ENCODE data around the gene AHNAK2.

Gene AHNAK2

DNA sequence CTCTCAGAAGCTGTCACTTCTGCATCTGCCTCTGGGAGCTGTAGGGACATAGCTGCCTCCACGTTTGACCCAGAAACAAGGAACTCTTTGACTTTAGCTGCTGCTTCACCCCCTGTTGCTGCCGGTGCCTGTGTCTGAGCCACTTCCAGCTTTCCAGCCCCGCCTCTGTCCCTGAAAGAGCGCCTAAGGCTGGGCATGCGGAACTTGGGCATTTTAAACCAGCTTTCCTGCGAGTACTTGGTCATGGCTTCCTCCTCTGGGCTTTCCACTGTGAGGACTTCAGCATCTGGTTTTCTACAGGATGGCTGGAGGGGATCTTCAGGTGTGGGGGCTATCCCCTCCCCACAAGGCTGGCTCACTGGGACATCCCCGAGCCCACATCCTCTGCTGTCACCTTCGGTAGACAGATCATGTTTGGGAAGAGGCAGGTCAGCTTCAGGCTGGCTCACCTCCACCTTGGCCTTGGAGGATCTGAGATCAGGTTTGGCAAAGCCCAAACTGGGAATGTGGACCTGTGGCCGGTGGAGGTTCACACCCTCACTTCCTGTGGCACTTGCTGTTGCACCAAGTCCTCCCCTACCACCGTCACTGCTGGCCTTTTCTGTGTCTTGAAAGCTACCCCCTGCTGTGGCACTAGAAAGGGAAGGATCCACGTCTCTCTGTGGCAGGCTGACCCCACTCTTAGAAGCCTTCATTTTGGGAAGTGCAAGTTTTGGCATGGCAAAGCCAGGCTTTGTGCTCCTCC is 38.3 kb downstream of the AHNAK2 start:
- no peak for DNase-seq (ENCODE audit: low read depth in 2 of 2)

DNA sequence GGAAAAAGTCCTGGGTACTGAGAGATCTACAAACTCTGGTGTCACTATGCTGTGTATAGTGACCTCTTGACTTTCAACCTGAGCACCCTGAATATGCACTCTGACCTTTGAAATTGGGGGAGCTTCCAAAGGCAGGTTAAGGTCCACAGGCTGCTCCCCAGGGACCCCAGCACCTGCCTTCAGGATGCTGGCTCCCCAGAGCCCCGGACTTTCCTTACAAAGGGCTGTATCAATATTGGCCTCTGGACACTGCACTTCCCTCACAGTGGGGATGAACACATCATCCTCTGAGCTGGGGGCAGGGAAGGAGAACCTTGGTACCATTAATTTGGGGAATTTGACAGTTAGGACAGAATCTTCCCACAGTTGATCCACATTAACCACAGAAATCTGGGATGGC is 39.2 kb downstream of the AHNAK2 start:
- DNase-seq (ENCODE audit: low read depth in 2 of 2), result no peak

DNA sequence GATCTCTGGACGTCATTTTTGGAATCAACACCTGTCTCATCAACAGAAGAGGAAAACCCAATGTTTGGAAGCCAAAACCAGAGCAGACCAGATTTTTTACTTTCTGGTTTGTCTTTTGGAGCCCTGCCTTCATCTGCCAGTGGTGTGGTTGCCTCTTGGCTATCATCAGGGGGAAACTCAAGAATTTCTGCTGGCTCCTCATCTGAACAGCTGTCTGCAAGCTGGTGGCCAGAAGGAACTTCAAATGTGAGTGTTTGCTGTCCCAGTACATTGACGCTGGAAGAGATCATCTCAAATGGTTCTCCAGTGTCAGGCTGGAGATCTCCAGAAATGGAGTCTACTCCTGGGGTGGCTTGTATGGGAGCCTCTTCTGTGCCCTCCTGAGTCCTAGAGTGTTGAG is 39.7 kb downstream of the AHNAK2 start:
- no peak for DNase-seq (ENCODE audit: low read depth in 2 of 2)

DNA sequence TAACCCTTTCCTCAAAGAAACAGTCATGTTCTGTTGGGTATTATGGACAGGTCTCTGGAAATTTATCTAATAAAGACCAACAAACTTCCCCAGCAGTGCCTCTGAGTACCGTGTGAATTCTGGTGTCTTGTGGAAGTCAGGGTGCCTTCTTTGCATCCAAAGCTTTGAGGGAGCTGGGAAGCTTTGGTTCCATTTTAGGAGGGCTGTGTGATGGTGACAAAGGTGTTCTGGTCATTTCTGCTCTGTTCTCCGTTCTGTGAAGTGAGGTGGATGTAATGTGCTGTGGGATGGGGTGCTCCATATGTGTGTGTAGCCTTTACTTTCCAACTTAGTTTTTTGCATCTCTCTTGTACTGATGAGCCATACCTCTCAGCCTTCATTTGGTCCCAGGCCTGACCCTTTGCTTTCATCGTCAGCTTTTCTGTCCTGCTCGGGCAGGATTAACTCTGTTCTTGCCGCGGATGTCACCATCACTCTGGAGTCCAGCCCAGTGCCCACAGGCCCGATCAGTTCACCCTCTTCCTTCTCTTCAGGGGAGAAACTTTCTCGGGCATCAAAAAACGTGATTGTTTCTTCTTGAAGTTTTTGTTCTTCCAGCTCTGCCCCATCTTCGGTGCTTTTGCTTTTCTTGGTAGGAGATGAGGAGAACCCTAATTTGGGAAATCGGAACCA is 40.3 kb downstream of the AHNAK2 start:
- DNase-seq (ENCODE audit: low read depth in 2 of 2), result no peak

DNA sequence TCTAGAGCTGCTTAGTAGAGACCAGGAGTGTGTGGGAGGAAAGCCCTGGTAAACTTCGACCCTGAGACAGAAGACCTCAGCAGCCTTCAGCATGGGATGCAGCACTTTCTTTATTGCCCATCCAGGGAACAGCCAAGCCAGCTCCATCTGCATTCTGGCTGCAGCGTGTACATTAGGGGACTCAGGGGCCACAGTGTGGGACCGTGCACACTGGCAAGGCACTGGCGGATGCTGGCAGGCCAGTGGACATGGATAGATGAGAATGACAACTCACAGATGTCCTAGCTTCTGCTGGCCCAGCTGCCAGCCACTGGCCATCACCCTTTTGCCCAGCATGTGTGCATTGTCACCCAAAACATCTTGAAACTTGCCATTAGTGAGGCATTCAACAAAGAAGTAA is 41.0 kb downstream of the AHNAK2 start:
- DNase-seq (ENCODE audit: low read depth in 2 of 2), result no peak

DNA sequence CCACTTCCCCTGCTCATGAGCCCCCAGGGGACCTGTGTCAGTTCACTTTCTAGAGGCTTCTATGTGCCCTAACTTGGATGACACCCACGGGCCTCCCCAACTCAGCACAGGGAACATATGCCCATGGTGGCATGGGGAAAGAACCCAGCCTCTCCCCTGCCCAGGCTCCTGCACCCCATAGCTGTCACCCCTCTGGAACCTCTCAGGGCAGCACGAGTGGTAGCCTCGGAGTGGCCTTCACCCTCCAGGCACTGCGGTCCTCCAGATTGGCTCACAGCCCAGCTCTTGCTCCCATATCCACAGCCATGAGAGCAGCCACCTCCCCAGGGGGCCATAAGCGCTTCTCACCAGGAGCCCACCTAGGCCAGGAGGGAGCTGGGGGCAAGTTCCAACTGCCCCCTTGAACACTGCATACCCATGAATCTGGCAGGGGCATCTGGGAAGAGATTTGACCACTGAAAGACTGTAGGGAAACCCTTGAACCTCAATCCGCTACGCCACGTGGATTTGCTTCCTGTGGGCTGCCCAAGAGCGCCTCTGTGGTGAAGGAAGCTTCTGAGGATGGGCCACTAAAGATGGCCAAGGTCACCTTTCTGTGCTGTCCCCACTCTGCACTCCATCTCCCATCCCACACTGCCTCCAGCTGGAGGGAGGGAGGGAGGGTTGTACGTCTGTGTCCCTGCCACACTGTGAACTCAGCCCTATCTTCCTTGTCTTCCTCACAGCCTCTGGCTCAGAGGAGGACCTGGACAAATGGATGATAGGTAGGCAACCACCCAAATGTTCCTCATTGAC is 41.6 kb downstream of the AHNAK2 start:
- no peak for DNase-seq (ENCODE audit: low read depth in 2 of 2)

DNA sequence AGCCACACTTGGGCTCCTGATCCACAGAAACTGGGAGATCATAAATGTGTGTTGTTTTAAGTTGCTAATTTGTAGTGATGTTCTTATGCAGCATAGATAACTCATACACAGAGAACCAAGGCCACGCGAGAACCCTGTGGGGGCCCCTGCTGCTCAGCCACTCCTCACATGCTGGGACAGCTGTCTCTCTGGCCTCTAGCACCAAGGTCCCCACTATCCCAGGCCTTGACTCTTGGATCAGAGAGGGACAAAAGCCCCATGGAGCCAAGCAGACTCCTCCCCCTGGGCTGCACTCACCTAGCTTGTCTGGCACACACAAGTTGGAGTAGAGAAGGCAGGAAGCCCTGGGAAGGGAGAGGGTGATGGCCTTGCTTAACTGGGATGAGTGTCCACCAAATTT is 42.2 kb downstream of the AHNAK2 start:
- DNase-seq (ENCODE audit: low read depth in 2 of 2), result no peak

DNA sequence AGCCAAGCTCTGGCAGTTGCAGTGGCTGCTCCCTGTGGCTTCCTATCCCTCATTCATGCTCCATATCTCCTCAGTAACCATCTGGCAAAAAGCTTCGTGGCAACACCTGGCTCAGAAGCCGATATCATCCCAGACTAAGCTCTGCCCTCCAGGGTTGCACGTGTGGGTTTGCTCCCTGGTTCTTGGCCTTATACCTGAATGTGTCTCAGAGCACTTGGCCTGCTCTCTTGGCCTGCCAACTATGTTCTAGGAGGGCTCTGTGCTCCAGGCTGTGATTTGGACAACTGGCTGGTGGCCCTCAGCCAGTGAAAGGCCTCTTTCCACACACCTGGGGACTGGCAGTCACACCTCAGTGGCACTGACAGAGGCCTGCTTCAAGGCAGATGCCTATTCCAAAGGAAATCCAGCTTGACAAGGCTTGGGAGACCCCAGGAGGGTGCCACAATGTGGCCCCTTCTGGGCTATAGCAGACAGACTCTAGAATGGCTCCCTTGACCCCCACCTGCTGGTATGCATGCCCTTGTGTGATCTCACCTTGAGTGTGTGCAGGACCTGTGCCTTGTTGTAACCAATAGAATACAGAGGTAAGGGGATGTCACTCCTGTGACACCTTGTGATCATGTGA is 43.0 kb downstream of the AHNAK2 start:
- no peak for DNase-seq (ENCODE audit: low read depth in 2 of 2)

DNA sequence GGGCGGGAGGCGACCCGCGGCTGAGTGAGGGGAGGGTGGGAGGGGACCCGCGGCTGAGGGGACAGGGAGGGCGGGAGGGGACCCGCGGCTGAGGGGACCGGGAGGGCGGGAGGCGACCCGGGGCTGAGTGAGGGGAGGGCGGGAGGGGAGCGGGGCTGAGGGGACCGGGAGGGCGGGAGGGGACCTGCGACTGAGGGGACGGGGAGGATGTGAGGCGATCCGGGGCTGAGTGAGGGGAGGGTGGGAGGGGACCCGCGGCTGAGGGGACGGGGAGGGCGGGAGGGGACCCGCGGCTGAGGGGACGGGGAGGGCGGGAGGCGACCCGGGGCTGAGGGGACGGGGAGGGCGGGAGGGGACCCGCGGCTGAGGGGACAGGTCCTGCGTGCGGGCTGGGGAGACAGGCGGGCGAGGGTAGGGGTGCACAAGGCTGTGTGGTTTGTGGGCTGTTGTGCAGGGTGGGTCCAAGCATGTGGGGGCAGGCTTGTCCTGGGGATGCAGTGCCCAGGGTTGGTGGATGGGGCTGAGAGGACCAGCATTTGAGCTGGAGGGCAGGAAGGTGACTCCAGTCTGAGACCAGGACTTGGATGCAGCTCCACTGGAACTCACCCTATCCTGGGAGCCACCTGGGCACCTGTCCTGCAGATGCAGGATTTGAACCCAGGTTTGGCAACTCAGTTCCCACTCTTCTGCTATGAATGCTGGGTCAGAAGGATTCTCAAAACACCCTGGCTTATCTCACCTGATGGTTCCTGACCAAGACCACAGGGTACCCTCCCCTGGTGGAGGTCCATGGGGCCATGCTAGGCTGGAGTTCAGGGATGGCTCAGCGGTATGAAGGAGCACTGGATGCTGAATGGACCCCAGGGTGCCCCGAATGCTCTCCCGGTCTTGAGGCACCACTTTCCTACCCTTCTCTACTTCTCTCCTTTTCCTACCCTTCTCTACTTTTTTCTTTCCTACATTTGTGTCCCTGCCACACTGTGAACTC is 44.1 kb downstream of the AHNAK2 start:
- no peak for DNase-seq (ENCODE audit: low read depth in 2 of 2)

DNA sequence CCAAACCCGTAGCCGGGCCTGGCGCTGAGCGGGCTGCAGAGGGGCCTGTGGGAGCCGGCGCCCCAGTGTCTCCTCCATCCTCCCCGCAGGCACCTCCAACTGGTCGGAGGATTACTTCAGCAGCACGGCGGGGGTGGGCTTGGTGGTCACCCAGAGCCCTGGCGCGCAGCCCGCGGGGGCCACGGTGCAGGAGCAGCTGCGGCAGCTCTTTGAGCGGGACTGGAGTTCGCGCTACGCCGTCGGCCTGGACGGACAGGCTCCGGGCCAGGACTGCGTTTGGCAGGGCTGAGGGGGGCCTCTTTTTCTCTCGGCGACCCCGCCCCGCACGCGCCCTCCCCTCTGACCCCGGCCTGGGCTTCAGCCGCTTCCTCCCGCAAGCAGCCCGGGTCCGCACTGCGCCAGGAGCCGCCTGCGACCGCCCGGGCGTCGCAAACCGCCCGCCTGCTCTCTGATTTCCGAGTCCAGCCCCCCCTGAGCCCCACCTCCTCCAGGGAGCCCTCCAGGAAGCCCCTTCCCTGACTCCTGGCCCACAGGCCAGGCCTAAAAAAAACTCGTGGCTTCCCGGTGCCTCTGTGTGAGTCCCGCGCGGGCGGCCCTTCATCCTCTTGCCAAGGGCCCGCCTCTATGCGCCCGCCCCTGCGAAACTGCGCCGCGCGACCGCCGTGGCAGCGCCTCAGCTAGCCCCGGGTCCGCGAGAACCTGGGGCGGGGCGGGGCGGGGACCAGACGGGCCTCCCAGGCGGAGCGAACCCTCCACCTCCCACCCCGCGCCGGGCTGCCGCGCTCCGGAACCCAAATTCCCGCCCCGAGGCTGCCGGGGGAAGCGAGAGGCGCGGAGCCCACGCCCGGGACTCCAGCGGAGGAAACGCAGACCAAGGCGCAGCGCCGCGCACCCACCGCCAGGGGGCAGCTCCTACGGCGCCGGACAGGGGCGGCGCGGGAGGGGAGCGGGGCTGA is 45.2 kb downstream of the AHNAK2 start:
- DNase-seq (ENCODE audit: low read depth in 2 of 2), result peak; percentile 84 to 92

DNA sequence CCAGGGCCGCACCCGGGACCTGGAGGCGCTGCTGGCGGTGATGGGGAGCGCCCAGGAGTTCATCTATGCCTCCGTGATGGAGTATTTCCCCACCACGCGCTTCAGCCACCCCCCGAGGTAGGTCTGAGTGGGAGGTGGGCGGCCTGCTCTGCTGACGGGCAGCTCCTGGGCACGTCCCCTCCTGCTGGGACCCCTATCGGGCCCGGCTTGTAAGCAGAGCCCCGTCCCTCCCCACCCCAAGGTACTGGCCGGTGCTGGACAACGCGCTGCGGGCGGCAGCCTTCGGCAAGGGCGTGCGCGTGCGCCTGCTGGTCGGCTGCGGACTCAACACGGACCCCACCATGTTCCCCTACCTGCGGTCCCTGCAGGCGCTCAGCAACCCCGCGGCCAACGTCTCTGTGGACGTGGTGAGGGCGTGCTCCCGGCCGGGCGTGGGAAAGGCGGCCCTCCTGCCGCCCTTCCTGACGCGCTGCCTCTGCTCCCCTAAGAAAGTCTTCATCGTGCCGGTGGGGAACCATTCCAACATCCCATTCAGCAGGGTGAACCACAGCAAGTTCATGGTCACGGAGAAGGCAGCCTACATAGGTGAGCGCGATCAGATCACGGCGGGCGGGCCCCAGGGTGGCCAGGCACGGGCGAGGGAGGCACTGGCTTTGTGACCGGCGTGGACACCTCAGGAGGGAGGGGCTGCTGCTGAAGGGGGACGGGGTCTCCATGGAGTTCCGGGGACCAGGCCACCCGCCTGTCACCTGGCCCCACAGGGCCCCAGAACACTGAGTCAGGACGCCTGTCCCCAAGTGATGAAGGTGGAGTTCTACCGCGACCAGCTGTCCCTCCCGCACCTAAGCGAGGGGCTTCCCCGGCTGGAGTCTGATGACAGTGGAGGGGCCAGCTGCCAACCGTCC is 46.2 kb downstream of the AHNAK2 start:
- no peak for DNase-seq (ENCODE audit: low read depth in 2 of 2)

DNA sequence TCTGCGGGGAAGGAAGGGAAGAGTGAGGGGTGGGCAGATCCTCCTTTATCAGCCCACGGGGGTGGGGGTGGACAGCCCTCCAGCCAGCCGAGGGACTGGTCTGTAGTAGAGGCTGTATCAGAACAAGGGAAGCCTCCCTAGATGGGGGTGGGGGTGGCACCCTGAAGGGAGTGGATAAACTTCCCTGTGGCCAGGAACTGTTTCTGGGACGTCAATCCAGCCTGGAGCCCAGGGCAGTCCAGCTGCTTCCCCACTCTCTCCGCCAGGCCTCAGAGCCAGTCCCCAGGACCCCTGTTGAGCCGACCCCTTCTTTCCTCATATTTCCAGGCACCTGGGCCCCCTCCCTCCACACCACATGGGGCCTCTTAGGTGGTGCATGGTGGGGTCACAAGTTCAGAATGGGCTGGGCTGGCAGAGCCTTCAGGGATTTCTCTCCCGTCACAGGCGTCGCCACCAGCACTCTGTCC is 46.8 kb downstream of the AHNAK2 start:
- DNase-seq (ENCODE audit: low read depth in 2 of 2), result no peak

DNA sequence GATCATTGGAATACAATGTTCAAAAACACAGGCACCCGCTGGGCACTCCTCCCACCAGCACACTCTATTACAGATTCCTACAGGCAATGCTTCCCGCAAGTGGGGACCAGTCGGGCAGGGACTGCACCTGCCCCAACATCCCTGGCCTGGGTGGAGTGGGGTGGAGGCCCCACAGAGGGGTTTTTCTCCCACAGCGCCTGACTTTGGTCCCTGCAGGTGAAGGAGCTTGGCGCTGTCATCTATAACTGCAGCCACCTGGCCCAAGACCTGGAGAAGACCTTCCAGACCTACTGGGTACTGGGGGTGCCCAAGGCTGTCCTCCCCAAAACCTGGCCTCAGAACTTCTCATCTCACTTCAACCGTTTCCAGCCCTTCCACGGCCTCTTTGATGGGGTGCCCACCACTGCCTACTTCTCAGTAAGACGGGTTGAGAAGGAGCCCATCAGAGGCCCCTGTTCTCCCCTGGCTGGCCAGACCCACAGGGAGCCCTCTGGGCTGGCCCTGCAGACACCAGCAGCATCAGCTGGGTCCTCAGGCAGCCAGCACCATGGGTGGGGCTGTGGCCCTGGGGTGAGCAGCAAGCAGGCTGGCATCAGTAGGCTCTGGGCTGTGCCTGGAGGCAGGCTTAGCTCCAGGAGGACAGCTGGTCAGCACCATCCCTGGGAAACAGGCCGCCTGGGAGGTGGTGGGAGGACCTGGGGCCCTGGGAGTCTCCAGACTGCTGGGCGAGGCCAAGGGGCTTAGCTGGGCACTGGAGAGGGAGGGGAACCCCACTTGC is 47.5 kb downstream of the AHNAK2 start:
- no peak for DNase-seq (ENCODE audit: low read depth in 2 of 2)

DNA sequence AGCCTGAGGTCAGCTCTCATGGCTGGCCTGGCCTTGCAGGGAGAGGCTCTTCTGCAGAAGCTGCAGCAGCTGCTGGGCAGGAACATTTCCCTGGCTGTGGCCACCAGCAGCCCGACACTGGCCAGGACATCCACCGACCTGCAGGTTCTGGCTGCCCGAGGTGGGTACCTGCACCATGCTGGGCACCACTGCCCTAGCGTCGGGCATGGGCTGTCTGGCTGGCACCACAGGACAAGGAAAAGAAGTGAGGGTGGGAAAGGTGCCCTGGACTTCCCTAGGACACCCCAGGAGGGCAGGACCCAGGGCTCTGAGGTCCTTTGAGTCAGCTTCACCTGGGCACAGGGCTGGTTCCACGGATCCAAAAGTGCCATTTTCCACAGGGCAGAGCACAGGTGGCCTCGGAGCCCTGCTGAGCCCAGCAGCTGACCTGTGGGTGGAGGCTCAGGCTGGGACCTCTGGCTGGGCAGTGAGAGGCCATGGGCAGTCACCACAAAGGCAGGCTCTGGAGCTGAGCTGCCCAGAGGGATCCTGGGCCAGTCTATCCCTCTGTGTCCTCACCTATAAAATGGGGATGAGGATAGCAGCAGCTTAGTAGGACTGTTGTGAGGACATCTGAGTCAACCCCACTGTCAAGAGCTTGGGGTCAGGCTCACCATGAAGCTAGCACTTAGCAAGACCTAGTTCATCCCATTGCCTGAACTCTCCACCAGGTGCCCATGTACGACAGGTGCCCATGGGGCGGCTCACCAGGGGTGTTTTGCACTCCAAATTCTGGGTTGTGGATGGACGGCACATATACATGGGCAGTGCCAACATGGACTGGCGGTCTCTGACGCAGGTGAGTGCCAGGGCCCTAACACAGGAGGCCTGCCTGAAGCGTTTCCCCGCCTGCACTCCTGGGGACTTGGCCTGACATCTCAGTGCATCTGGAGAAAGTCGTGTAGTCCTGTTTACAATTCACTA is 48.6 kb downstream of the AHNAK2 start:
- no peak for DNase-seq (ENCODE audit: low read depth in 2 of 2)

DNA sequence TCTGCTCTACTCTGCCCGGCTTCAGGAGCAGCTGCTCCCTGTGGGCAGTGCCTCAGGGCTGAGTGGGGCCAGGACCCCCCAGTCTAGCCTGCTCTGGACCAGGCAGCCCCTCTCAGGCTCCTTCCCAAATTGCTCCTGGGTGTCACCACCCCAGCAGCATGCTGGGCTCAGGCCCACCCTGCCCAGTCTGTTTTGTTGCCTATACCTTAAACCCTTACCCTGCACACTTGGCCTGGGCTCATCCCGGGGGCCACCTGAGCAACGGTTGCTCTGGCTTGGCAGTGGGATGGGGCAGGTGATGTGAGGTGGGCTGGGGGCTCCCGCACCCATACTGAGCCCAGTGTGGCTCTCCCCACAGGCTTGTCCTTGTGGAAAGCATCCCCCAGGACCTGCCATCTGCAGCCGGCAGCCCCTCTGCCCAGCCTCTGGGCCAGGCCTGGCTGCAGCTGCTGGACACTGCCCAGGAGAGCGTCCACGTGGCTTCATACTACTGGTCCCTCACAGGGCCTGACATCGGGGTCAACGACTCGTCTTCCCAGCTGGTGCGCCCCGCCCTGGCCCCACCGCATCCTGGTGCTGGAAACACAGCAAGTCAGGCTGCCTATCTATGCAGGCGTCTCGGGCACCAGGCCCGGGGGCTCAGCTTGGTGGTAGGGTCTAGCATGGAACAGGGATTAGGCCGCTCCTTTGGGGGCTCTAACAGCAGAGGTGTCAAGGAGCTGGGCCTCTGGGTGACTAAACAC is 49.6 kb downstream of the AHNAK2 start:
- DNase-seq (ENCODE audit: low read depth in 2 of 2), result no peak

DNA sequence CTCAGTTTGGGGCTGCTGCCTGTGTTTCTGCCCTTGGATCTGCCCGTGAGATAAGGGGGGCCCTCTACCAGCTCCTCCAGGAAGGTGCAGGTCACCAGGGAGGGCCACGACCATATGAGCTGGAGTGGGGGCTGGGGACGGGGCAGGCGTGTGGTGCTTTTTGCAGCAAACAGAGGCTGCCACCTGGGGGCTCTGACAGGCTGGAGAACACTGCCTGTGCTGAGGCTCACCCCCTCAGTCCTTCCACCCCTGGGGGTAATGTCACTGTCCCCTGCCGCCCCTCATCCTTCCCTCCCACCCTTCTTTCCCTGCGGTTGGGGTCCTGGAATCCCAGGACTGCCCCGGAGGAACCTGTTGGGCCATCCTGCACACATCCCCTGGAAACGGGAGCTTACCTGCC is 50.3 kb downstream of the AHNAK2 start:
- no peak for DNase-seq (ENCODE audit: low read depth in 2 of 2)
